Upper lobe of left lung (tissue), 6 donors: ENCODE data around the gene COL28A1. TPM values are rescaled to one million over a fixed set of nuclear protein-coding genes. Genes with fewer than 3 reads are reported as not detected.
A peak's percentile ranks its signal among the peaks of the same experiment; 100 is the strongest.
"Not testable (repeated sequence)": the region's sequence is repeated elsewhere in the genome, so short reads cannot be mapped to it uniquely, and the experiment has no call there.

Experiments used
- ATAC-seq, 2 donors: fragments of 200-7000 bp; cut with Tn5 transposase; one replicate each; pipeline ENCODE4 v1.9.1; 2022; ENCODE audit warnings: mild to moderate bottlenecking in 2 of 2, moderate library complexity in 2 of 2; ENCODE audit not compliant: low FRiP score in 2 of 2
- DNase-seq, 2 donors: peaks; one replicate each; pipeline ENCODE4 v3.0.0-alpha.2; 2019 to 2020
- H3K27ac ChIP-seq, 4 donors: fragments of 200-600 bp; sonication (generic); one replicate each; pipeline ENCODE4 v1.5.1; 2016 to 2019
- H3K27me3 ChIP-seq, 4 donors: fragments of 200-600 bp; sonication (generic); one replicate each; pipeline ENCODE4 v1.5.1; 2017 to 2019
- H3K36me3 ChIP-seq, 4 donors: fragments of 200-600 bp; sonication (generic); one replicate each; pipeline ENCODE4 v1.5.1; 2016 to 2019
- H3K4me1 ChIP-seq, 4 donors: fragments of 200-600 bp; sonication (generic); one replicate each; pipeline ENCODE4 v1.5.1; 2018 to 2019
- H3K4me3 ChIP-seq, 4 donors: fragments of 200-600 bp; sonication (generic); one replicate each; pipeline ENCODE4 v1.5.1; 2017 to 2019; ENCODE audit warnings: mild to moderate bottlenecking in 2 of 4, moderate library complexity in 1 of 4
- H3K9me3 ChIP-seq, 4 donors: fragments of 200-600 bp; sonication (generic); one replicate each; pipeline ENCODE4 v1.5.1; 2018 to 2019
- EP300 ChIP-seq, 4 donors: sonication (generic); formaldehyde crosslinking; IDR thresholded peaks; one replicate each; pipeline ENCODE4 v1.5.1; 2017; ENCODE audit warnings: antibody characterized with exemption in 4 of 4, control low read depth in 2 of 4
- POLR2A ChIP-seq, 4 donors: fragments of 450-650 bp; IDR thresholded peaks; one replicate each; pipeline ENCODE4 v1.5.1; 2016 to 2017; ENCODE audit warnings: antibody characterized with exemption in 4 of 4, mild to moderate bottlenecking in 2 of 4
- POLR2AphosphoS5 ChIP-seq, 2 donors: sonication (generic); formaldehyde crosslinking; IDR thresholded peaks; one replicate each; pipeline ENCODE4 v1.5.1; 2017; ENCODE audit warnings: antibody characterized with exemption in 2 of 2
- WGBS, 2 donors: methylation state at CpG; one replicate each; pipeline ENCODE4 v1.1.5; 2017 to 2018; 5-methylcytosine and 5-hydroxymethylcytosine counted together
- total RNA-seq, 6 donors: library from RNA; depleted of rRNA in 4 of 6; stranded (reverse); fragments of >200 nt in 4 of 6; gene quantifications; one replicate each; pipeline versions ENCODE4 v1.1.0 to v1.2.1, GENCODE V29; 2016 to 2021
- TF ChIP-seq, protein P1 (sequence below), 6 experiments: fragments of 450-650 bp in 4 of 6; fragments of 200-600 bp in 2 of 6; sonication (generic) in 2 of 6; IDR thresholded peaks; one replicate each; pipeline ENCODE4 v1.5.1; 2016 to 2019; ENCODE audit warnings: antibody characterized with exemption in 6 of 6
- donor health status: DM: no; HTN: no; CAD: no; lungs with moderate emphysema.
- donor health status: DM: no; HTN: yes; CAD: no; lungs with severe emphysema.

COL28A1 gene
- total RNA-seq, 6 donors from 2014 or later = 1.5 to 14.7 (median 4.3) TPM

DNA sequence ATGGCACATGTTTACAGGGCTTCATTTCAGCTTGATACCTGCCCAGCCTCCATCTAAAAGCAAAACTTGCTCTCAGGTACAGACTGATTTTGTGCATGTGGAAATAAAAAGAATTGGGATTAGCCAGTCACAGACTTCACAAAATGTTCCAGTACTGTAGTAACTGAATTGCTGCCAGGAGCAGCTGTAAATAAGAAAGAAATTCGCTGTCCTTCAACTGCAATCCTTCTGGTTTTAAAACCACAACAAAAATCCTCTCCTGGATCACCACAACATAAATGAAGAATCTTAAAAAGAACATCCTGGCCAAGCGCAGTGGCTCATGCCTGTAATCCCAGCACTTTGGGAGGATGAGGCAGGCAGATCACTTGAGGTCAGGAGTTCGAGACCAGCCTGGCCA is 27.1 kb upstream of the COL28A1 start:
- peak overlapping the region in 1 of 4 donors; percentile 49 for H3K27ac ChIP-seq
- WGBS, 2 donors = 87 to 93% methylated on average over 3 of the region's 3 CpGs
- no peak for TF ChIP-seq EP300 (IDR thresholded peaks at IDR 0.05)
- no peak for TF ChIP-seq POLR2A (IDR thresholded peaks at IDR 0.05)
- TF ChIP-seq POLR2AphosphoS5 (IDR thresholded peaks at IDR 0.05) = no peak
- TF ChIP-seq, protein P1, sequence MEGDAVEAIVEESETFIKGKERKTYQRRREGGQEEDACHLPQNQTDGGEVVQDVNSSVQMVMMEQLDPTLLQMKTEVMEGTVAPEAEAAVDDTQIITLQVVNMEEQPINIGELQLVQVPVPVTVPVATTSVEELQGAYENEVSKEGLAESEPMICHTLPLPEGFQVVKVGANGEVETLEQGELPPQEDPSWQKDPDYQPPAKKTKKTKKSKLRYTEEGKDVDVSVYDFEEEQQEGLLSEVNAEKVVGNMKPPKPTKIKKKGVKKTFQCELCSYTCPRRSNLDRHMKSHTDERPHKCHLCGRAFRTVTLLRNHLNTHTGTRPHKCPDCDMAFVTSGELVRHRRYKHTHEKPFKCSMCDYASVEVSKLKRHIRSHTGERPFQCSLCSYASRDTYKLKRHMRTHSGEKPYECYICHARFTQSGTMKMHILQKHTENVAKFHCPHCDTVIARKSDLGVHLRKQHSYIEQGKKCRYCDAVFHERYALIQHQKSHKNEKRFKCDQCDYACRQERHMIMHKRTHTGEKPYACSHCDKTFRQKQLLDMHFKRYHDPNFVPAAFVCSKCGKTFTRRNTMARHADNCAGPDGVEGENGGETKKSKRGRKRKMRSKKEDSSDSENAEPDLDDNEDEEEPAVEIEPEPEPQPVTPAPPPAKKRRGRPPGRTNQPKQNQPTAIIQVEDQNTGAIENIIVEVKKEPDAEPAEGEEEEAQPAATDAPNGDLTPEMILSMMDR (IDR thresholded peaks at IDR 0.05) = no peak

DNA sequence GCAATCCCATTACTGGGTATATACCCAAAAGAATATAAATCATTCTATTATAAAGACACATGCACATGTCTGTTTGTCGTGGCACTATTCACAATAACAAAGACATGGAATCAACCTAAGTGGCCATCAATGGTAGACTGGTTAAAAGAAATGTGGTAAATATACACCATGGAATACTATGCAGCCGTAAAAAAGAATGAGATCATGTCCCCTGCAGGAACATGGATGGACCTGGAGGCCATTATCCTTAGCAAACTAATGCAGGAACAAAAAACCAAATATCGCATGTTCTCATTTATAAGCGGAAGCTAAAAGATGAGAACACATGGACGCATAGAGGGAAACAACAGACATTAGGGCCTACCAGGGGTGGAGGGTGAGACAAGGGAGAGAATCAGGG is 25.9 kb upstream of the COL28A1 start:
- WGBS, 2 donors = 95 to 98% methylated on average over 5 of the region's 5 CpGs

More for the DNA sequence above, 27.1 kb upstream of the COL28A1 start:
- DNase-seq (no peak), ATAC-seq (no peak)
- Histone ChIP-seq H3K36me3 (no peaks in the 10 kb centered on the region), H3K27me3 (no peaks in the 10 kb centered on the region), H3K4me3 (no peak overlapping the region), H3K9me3 (peaks cover 0 to 3% (median 0%) of the 10 kb centered on the region in 4 donors), H3K4me1 (peaks cover 2 to 22% (median 14%) of the 10 kb centered on the region in 4 donors)

DNA sequence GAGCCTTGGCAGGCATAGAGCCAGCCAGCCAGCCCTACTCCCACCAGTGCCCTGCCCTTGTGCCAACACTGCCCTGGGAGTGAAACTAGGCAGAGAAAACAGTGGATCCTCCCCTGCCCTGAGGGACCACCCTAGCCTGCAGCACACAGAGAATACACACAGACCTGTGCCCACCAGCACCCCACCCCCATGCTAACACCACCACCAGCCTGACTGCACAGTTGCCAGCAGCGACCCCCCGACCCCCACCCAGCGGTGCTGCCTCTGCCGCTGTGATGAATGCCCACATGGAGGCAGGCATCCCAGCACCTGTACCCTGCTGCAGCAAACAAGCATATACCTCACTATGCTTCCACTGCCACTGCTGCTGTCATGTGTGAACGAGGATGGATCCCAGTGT is 21.6 kb upstream of the COL28A1 start:
- Histone ChIP-seq H3K36me3 (peaks cover 0 to under 1% (median 0%) of the 10 kb centered on the region in 4 donors), H3K4me1 (no peaks in the 10 kb centered on the region), H3K4me3 (no peak overlapping the region), H3K27me3 (no peaks in the 10 kb centered on the region), H3K9me3 (peaks cover 0 to 3% (median 0%) of the 10 kb centered on the region in 4 donors), H3K27ac (no peak overlapping the region)
- DNase-seq (peak in 1 of 2 donors; percentile 45), ATAC-seq (peak in 1 of 2 donors; percentile 53)
- WGBS, 2 donors = 100% methylated on average over 1 to 5 of the region's 5 CpGs
- no peak for TF ChIP-seq POLR2AphosphoS5 (IDR thresholded peaks at IDR 0.05)
- TF ChIP-seq, protein P1 (IDR thresholded peaks at IDR 0.05) = no peak

More for the DNA sequence above, 25.9 kb upstream of the COL28A1 start:
- not testable (repeated sequence) for ATAC-seq, H3K27me3 ChIP-seq, DNase-seq, H3K36me3 ChIP-seq, H3K27ac ChIP-seq, H3K4me3 ChIP-seq, H3K9me3 ChIP-seq
- peaks cover 0 to 19% (median 11%) of the 10 kb centered on the region in 4 donors for H3K4me1 ChIP-seq

DNA sequence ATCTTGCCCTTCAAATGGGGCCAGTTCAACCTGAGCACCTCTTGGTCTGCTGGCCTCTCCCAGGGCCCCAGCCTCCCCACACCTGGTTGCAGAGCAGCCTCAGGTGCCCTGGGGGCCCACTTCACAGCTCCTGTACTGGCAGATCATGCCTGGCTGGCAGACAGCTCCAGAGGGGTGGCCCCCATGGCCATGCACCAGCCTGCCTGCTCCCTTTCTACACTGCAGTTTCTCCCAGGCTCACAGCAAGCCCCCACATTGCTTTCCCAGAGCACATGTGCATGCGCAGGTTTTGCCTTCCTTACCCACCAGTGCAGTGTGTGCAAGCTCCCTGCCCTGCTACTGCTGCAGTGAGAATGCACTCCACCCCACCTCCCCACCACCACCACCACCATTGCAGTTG is 21.2 kb upstream of the COL28A1 start:
- Histone ChIP-seq H3K9me3 (peaks cover 0 to 3% (median 0%) of the 10 kb centered on the region in 4 donors), H3K4me3 (no peak overlapping the region), H3K36me3 (peaks cover 0 to 5% (median 0%) of the 10 kb centered on the region in 4 donors), H3K4me1 (no peaks in the 10 kb centered on the region), H3K27me3 (no peaks in the 10 kb centered on the region), H3K27ac (no peak overlapping the region)
- DNase-seq (peak in 1 of 2 donors; percentile 24), ATAC-seq (peak in 1 of 2 donors; percentile 55)
- 92 to 100% methylated on average over 1 of the region's 1 CpG for WGBS, 2 donors
- no peak for TF ChIP-seq EP300 (IDR thresholded peaks at IDR 0.05)
- TF ChIP-seq POLR2AphosphoS5 (IDR thresholded peaks at IDR 0.05) = no peak
- TF ChIP-seq, protein P1 (IDR thresholded peaks at IDR 0.05) = no peak
- no peak for TF ChIP-seq POLR2A (IDR thresholded peaks at IDR 0.05)

DNA sequence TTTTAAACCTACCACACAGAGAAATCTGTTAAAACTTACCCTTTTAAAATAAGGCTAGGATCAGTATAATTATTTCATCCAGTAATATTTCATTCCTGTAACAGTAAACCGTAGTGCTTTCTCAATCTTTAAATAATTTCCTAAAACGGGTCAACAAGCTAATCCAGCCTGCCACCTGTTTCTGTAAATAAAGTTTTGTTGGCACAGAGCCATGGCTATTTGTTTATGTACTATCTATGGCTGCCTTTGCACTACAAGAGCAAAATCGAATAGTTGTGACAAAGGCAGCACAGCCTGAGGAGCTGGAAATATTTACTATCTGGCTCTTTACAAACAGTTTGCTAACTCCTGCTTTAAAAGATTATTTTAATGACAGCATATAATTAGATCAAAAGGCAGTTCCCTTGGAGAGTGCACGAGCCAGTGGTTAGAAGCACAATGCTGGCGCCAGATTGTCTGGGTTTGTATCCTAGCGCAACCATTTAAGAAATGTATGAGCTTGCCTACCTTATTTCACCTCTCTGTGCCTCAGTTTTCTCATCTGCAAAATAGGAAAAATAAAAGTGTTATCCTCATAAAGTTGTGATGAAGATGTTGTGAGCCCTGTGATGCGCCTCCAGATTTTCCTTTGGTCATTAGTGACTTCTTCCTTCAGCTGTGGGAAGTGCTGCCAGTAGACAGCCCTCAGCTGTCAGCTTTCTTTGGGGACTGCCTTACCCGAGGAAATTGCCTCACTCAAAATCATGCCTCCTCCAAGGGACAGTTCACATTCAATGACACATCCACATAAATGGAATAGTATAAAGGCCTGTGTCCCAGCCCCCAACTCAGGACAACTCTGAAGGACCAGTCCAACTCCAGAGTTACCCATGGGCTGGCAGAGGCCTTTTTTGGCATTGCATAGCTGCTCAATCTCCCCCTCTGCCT is 19.2 kb upstream of the COL28A1 start:
- DNase-seq = no peak
- Histone ChIP-seq H3K27ac (no peak overlapping the region), H3K27me3 (no peaks in the 10 kb centered on the region), H3K4me1 (no peaks in the 10 kb centered on the region), H3K36me3 (peaks cover 0 to 7% (median 0%) of the 10 kb centered on the region in 4 donors), H3K9me3 (peaks cover 0 to 3% (median 0%) of the 10 kb centered on the region in 4 donors), H3K4me3 (no peak overlapping the region)
- WGBS, 2 donors = 59 to 60% methylated on average over 8 of the region's 8 CpGs
- TF ChIP-seq, protein P1 (IDR thresholded peaks at IDR 0.05) = no peak
- no peak for TF ChIP-seq EP300 (IDR thresholded peaks at IDR 0.05)
- TF ChIP-seq POLR2AphosphoS5 (IDR thresholded peaks at IDR 0.05) = no peak
- TF ChIP-seq POLR2A (IDR thresholded peaks at IDR 0.05) = no peak
- ATAC-seq = peak in 1 of 2 donors; percentile 12
